Skin epidermis (tissue), 12 donors: ENCODE results near the gene EGLN1.

Source experiments
- H3K27ac ChIP-seq, 21 experiments: fragments of 200-600 bp; sonication (generic) in 11 of 21; one replicate each; pipeline ENCODE4 v1.5.0; 2020; ENCODE audit warnings: mild to moderate bottlenecking in 3 of 21, inconsistent platforms in 2 of 21, moderate library complexity in 2 of 21
- H3K4me3 ChIP-seq, 7 experiments: fragments of 200-600 bp; sonication (generic) in 2 of 7; one replicate each; pipeline ENCODE4 v1.5.0; 2020; ENCODE audit warnings: inconsistent platforms in 2 of 7, mild to moderate bottlenecking in 2 of 7, moderate library complexity in 1 of 7

EGLN1 gene

DNA sequence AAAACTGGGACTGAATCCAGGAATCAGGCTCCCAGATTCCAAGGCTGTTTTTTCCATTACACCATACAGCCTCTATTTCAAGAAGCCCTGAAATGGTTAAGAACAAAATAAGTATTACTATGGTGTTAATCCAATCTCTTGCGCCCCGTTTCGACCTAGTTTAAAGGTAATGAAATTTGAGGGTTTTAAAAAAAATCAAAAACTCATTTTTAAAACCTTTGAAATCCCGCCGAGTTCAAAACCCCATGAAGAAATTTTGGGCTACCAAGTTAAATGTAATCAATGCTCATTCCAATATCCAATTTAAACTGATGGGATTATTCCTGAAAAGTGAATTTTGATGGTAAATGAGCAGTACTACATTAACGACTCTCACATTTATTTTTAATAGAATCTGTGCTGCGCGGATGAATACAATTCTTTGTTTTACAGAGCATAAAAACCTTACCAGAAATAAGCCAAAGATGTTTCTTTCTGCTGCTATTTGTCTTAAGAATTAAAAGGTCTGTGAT is 767 bp upstream of the EGLN1 start:
- H3K27ac ChIP-seq: peak overlapping the region; percentile 84 to 99 (median 96)
- H3K4me3 ChIP-seq: peak overlapping the region; percentile 57 to 92 (median 82)

DNA sequence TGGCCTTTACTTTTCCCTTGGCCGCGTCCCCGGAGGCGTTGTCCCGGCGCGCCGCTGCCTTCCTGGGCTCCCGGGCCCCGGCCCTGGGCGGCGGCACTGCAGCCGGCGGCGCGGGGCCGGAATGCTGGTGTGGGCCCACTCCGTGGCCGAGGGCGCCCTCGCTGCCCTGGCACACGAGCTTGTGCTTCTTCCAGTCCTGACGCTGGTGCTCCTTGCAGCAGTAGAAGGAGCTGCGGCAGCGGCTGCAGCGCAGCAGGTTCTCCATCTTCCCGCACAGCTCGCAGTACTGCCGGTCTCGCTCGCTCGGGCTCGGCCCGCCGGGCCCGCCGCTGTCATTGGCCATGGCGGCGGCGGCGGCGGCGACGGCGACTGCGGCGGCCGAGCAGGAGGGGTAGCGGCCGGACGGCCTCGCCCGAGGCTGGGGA is 529 bp downstream of the EGLN1 start:
- Histone ChIP-seq H3K4me3 (peak overlapping the region; percentile 57 to 92 (median 82)), H3K27ac (peak overlapping the region; percentile 84 to 99 (median 96))

DNA sequence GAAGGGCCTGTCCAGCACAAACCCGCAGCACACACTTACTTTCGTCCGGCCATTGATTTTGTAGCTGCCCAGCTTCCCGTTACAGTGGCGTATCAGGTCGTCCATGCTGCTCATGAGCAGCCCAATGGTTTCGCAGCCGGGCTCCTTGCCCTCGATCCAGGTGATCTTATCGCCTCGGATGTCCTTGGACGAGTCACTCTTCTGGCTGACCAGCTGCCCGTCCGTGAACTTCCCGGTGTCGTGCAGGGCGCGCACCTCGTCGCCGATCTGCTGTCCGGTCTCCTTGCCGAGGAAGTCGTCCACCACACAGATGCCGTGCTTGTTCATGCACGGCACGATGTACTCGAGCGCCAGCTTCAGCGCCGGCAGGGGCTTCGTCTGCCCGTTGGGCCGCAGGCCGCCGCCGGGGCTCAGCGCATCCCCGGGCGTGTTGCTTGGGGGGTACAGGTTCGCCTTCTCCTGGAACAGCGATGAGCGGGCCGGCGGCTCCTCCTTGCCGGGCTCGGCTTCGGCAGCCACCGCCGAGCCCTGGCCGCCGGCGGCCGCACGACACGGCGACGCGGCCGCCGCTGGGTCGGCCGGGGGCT is 1.0 kb downstream of the EGLN1 start:
- Histone ChIP-seq H3K4me3 (peak overlapping the region; percentile 57 to 92 (median 82)), H3K27ac (peak overlapping the region; percentile 84 to 99 (median 96))

DNA sequence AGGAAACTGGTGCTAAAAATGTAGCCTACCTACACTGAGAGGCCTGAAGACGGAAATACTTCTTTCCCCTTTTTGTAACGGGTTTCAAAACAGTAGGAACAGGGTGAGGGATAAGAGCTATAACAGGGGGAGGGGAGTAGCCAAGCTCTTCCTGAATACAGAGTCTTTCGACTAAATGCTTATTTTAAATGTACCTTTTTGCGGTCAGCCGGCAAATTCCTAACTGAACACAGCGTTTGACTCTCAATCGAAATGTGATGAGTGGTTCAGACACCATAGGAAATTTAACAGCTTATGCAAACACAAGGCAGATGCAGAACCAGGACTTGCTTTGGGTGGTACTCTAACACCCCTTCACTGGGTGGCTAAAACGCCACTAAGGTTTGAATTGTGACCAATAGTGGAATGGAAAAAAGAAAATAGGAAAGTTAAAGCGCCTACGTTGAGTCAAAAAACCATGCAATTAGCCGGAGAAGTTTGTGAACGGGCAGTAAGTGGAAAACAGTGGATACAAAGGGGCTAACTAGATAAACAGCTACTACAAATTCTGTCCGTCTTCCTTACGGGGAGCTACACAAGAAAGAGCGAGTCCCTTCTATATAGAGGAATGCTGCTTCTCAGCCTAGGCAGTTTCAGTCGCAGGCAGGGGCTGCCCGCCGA is 1.7 kb downstream of the EGLN1 start:
- Histone ChIP-seq H3K4me3 (peak overlapping the region; percentile 57 to 92 (median 82)), H3K27ac (peak overlapping the region in 20 of 21 experiments; percentile 84 to 99 (median 96))

DNA sequence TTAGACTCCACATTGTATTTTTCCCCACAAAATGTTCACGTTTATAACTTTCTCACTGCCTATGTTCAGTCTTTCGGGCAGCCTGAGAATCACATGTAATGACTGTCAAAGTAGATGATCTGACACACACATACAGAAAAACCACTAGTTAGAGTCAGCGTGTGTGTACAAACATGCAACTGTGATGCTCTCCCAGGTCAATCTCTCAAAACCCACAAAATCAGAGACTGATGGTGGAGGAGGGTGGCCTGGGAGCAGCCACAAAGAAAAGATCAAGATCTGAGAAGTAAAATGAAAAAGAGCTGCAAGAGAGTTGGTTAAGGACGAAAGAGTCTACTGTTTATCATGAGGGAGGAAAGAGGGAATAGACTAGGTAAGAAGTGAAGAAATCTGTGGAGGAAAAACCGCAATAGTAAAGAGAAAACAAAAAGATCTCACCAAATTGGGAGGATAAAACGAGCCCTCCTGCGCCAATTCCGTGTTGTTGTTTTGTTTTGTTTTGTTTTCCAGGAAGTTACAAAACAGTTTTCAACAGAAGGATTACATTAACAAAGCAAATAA is 2.3 kb downstream of the EGLN1 start:
- peak overlapping the region in 18 of 21 experiments; percentile 10 to 99 (median 96) for H3K27ac ChIP-seq
- H3K4me3 ChIP-seq: peak overlapping the region; percentile 57 to 92 (median 82)

DNA sequence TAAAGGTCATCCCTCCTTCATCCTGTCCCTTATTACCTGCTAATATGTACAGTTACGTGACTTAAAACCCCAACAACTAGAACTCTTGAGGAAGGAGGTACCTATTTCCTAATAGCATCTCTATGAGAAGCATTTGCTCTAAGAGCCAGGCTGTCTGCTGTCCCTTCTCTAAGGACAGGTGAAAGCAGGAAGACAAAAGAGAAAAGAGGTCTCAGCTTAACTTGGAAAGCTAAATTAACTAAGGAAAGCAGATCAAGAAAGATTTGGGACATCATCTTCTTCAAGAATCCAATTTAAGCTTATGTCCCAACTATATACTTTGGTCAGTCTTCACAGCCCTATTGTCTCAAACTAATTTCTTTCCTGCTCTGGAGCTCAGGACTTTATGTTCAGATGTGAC is 2.9 kb downstream of the EGLN1 start:
- H3K4me3 ChIP-seq: peak overlapping the region; percentile 5 to 92 (median 82)
- peak overlapping the region in 7 of 21 experiments; percentile 14 to 99 (median 95) for H3K27ac ChIP-seq

DNA sequence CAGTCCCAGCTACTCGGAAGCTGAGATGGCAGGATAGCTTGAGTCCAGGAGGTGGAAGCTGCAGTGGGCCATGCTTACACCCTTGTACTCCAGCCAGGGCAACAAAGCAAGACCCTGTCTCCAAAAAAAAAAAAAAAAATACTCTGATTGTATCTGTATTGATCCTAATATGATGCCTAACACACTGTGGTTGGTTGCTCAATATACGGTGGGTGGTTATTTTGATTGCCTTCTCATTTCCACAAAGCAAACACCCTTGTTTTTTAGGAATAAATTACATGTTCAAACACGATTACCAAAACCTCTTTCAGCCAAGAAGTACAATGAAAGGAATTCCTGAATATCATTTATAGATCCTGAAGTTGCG is 3.4 kb downstream of the EGLN1 start:
- peak overlapping the region in 6 of 7 experiments; percentile 5 to 92 (median 84) for H3K4me3 ChIP-seq
- peak overlapping the region in 3 of 21 experiments; percentile 14 to 95 (median 17) for H3K27ac ChIP-seq

DNA sequence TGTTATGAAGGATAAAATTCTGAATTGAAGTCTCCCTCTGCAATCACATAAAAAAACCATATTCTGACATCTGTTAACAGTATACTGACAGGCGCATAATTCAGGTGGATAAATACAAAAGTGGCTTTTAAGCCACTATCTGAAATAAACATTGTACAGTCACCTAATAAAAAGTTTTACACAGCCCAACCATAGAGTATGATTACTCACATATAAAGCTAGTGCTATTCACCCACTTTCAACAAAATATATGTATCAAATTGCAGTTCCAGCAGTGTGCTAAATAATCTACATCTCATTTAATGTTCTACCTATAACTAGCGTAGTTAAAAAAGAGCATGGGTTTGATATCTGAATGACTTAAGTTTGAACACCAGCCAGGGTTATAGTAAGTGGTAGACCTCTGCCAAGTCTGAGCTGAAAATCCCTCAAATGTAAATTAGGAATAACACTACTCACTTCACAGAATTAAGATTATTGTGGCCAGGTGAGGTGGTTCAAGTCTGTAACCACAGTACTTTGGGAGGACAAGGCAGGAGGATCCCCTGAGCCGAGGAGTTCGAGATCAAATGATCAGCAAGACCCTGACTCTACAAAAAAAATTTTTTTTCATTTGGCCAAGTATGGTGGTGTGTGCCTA is 3.9 kb downstream of the EGLN1 start:
- peak overlapping the region in 2 of 21 experiments; percentile 11 to 17 for H3K27ac ChIP-seq
- peak overlapping the region in 6 of 7 experiments; percentile 5 to 92 (median 84) for H3K4me3 ChIP-seq

DNA sequence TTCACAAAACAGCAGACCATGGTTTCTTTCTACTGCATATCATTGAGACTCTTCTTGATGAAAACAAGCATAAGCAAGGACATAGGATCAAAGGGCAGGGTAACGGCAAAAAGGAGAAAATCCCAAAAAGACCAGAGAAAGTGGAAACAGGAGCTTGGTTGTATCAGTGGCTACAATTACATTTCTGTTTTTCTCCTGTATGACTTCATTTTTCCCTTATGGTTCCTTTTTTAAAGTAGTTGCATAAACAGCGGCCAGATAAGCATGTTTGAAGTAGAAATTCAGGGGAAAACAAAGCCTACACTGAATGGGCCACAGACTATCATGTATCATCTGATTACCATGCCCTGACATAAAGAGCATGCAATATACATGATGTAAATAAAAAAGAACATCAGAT is 4.6 kb downstream of the EGLN1 start:
- H3K27ac ChIP-seq: no peak overlapping the region

DNA sequence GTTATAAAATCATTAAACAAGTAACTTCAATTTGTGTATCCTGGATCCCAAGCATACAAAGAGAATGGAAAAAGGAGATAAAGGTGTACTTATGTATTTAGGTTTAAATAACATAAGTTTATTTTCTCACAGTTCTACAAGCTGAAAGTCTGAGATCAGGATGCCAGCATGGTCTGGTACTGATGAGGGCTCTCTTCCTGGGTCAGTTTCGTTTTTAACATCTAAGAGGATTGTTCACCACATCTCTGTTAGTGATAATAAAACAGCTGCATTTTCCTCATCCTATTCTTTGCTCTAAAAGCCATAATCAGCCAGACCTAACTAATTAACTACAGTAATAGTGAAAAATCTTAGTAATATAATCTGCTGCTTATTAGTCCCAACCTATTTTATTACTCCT is 5.2 kb downstream of the EGLN1 start:
- no peak overlapping the region for H3K27ac ChIP-seq
- H3K4me3 ChIP-seq: peak overlapping the region in 1 of 7 experiments; percentile 9

More for the DNA sequence above, 4.6 kb downstream of the EGLN1 start:
- peak overlapping the region in 1 of 7 experiments; percentile 9 for H3K4me3 ChIP-seq

DNA sequence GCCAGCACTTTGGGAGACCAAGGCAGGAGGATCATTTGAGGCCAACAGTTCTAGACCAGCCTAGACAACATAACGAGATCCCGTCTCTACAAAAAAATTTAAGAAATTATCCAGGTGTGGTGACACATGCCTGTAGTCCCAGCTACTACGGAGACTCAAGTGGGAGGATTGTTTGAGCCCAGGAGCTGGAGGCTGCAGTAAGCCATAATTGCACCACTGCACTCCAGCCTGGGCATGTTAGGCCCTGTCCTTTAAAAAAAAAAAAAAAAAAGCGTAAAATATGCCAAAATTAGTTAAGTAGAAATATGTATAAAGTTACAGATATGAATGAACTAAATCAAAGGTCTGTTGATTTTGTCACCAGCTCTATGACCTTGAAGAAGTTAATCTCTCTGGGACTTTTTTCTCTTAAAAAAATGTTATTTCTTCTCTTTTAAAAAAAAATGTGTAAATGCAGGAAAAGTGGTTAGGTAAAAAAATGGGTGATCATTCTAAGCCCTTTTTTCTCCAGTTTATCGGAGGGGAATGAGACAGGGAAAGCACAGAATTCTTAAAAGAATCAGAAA is 7.0 kb downstream of the EGLN1 start:
- H3K27ac ChIP-seq: no peak overlapping the region
- H3K4me3 ChIP-seq: no peak overlapping the region

DNA sequence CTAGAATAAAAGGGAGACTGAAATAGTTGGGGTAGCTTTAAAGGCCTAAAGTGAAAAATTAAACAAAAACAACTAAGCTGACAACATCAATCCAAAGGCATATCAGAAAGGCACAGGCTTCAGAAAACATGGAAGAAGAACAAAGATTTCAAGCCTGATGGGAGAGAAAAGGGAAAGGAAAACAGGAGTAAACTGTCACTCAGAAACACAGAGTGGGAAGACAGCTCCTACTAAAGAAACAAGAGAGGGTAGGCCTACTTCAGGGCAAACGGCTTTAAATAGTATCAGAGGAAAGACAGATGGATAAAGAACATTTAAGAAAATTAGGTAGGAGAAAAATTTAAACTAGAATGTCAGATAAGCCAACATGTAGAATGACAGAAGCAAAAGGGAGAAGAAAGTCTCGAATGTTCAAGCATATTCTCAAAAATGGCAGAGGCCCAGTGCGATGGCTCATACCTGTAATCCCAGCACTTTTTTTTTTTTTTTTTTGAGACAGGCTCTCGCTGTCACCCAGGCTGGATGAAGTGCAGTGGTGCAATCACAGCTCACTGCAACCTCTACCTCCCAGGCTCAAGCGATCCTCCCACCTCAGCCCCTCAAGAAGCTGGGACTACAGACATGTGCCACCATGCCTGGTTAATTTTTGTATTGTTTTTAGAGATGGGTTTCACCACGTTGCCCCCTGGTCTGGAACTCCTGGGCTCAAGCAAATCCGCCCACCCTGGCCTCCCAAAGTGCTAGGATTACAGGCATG is 7.6 kb downstream of the EGLN1 start:
- Histone ChIP-seq H3K4me3 (no peak overlapping the region), H3K27ac (peak overlapping the region in 2 of 21 experiments; percentile 9 to 12)

DNA sequence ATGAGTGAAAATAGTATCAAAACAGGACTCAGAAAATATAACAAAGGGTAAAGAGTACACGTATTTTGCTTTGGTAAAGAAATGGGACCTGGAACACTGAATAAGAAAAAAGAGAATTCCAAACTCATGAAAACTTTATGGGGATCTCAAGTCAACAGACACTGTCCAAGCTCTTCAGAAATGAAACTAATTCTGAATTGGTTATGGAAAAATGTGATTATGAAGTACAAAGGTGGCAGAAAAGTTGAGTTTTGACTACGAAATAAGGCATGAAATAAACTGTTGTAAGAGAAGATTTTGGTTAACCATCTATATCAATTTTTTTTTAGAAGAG is 8.4 kb downstream of the EGLN1 start:
- no peak overlapping the region for H3K4me3 ChIP-seq

DNA sequence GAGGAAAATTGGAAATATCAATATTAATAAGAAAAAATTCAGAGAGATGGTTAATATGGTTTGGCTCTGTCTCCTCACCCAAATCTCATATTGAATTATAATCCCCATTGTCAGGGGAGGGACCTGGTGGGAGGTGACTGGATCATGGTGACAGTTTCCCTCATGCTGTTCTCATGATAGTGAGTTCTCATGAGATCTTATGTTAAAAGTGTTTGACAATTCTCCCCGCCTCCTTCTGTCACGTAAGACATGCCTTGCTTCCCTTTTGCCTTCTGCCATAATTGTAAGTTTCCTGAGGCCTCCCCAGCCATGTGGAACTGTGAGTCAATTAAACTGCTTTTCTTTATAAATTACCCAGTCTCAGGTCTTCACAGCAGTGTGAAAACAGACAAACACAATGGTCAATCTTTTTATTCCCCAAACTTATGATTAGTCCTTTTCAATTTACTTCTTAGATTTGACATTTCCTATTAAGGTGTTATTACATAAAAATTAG is 11.0 kb downstream of the EGLN1 start:
- no peak overlapping the region for H3K4me3 ChIP-seq

More for the DNA sequence above, 8.4 kb downstream of the EGLN1 start:
- H3K27ac ChIP-seq: no peak overlapping the region

DNA sequence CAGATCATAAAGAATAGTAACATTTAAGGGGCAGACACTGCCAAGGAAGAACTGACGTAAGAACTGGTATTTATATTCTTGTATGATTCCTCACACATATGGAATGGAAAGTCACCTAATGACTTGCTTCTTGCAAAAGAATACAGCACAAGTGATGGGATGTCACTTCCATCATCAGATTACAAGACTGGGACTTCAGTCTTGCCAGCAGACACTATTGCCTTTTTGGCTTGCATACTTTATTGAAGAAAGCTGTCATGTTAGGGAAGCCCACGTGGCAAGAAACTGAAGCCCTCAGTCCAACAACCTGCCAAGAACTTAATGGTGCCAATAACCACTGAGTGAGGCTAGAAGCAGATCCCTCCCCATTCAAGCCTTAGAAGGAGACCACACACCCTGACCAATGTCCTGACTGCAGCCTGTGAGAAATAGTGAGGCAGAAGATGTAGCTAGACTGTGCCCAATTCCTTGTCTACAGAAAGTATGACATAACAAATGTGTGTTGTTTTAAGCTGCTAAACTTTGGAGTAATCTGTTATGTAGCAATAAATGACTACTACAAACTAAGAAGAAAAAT is 12.0 kb downstream of the EGLN1 start:
- Histone ChIP-seq H3K4me3 (no peak overlapping the region), H3K27ac (no peak overlapping the region)

More for the DNA sequence above, 11.0 kb downstream of the EGLN1 start:
- H3K27ac ChIP-seq: no peak overlapping the region

DNA sequence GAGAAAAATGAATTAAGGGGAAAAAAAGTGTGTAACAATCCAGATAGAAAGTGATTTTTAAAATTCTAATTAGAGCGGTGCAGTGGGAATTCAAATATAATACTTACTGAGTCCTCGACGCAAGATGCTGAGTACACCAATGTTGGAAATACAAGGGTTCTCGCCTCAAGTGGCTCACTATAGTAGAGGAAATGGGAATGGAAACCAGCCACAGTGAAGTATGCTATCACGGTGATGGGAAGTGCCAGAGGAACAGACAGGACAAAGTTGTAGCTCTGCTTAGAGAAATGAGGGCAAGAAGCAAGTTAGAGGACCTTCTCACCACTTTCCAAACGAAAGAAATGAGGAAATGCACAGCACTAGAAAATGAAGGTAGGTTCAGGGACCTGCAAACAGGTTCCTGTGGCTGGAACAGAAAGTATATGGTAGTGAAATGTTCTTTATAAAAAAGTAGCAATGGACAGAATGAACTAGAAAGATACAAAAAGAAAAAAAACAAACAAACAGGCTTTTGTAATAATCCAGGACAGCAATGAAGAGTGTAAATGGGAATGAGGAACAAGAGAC is 13.5 kb downstream of the EGLN1 start:
- Histone ChIP-seq H3K27ac (peak overlapping the region in 5 of 21 experiments; percentile 1 to 39 (median 12)), H3K4me3 (no peak overlapping the region)

DNA sequence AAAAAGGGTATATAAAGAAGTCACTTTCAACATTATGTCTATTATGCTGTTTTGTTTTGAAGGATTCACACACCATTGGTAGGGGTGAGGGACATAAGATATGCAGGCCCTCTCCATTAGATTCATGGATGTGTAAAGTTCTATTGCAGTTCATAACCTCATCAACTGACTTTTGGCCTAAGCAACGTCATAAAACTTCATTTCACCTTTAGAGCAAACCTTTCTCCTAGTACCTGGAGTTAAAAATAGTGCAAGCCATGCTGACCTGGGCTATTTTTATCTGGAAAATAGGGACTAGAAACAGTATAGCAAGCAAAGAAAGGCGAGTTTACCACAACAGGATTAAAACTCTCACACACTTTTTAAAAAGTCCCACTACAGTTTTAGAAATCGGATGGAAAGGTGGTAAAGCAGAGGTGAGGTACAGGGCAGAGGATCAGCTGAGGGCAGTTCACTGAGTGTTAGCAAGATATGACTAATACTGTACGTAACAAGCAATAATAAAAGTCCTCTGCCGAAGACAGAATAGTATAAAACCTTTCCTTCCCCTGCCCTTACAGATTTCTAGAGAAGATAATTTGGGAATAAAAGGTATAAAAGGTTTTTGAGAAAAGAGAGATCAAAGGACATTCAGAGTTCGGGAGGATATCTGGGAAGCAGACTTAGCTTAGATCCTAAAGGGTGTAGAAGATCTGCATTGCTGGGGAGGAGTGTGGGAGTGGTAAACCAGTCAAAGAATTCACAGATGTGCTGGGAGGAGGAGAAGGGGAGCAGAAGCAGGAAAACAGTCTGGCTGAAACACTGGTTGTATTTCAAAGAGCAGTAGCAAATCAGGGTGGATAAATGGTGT is 14.3 kb downstream of the EGLN1 start:
- Histone ChIP-seq H3K27ac (peak overlapping the region in 7 of 21 experiments; percentile 1 to 39 (median 12)), H3K4me3 (no peak overlapping the region)
